Gastrocnemius medialis (tissue), 4 donors: ENCODE measurements around the gene FNDC5.

Source experiments
- POLR2A ChIP-seq, 2 donors: fragments of 450-650 bp; IDR thresholded peaks; one replicate each; pipeline ENCODE4 v1.6.1; 2017; ENCODE audit warnings: antibody characterized with exemption in 2 of 2, mild to moderate bottlenecking in 2 of 2, moderate library complexity in 2 of 2
- TF ChIP-seq, protein P1 (sequence below), 5 experiments: fragments of 450-650 bp in 3 of 5; fragments of 200-600 bp in 2 of 5; sonication (generic) in 2 of 5; IDR thresholded peaks in 4 of 5; conservative IDR thresholded peaks in 1 of 5; 1 replicate in 4 of 5; 2 replicates in 1 of 5; pipeline ENCODE4 v1.5.1; 2016 to 2019; ENCODE audit warnings: antibody characterized with exemption in 5 of 5, mild to moderate bottlenecking in 3 of 5, moderate library complexity in 3 of 5

DNA sequence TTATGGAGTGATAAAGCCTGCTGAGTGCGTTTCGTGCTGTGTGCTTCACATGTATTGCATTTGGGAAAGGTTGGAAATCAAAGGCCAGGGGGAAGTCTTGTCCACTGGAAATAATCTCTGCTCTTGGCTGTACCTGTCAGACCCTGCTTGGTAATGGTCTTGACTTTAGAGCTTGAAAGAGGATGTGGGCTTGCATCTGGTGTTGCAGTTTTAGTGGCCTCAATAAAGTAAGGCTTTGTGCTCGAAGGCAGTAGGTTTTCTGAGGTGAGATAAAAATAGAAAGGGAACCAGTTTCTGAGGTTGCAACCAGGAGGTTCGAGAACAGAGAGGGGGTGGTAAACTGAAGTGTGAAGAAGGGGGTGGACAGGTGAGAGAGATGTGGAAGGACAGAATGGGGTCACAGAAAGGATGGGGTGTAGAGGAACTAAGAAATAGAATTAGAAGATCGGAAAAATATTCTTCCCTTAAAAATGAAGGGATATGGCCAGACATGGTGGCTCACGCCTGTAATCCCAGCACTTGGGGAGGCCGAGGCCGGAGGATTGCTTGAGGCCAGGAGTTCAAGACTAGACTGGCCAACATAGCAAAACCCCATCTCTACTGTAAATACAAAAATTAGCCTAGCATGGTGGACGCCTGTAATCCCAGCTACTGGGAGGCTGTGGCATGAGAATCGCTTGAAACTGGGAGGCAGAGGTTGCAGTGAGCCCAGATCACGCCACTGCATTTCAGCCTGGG is 51.7 kb downstream of the FNDC5 start:
- TF ChIP-seq POLR2A (IDR thresholded peaks at IDR 0.05): no peak
- TF ChIP-seq, protein P1, sequence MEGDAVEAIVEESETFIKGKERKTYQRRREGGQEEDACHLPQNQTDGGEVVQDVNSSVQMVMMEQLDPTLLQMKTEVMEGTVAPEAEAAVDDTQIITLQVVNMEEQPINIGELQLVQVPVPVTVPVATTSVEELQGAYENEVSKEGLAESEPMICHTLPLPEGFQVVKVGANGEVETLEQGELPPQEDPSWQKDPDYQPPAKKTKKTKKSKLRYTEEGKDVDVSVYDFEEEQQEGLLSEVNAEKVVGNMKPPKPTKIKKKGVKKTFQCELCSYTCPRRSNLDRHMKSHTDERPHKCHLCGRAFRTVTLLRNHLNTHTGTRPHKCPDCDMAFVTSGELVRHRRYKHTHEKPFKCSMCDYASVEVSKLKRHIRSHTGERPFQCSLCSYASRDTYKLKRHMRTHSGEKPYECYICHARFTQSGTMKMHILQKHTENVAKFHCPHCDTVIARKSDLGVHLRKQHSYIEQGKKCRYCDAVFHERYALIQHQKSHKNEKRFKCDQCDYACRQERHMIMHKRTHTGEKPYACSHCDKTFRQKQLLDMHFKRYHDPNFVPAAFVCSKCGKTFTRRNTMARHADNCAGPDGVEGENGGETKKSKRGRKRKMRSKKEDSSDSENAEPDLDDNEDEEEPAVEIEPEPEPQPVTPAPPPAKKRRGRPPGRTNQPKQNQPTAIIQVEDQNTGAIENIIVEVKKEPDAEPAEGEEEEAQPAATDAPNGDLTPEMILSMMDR (IDR thresholded peaks at IDR 0.05 in 4 of 5, conservative IDR thresholded peaks at IDR 0.05 in 1 of 5): no peak
